A549 (cell line): ENCODE data around the gene PRKCQ. TPM values are rescaled to one million over a fixed set of nuclear protein-coding genes. Genes with fewer than 3 reads are reported as not detected.

Source experiments
- ATAC-seq, 2 experiments: fragments of 200-7000 bp in 1 of 2; fragments of >200 bp in 1 of 2; cut with Nextera tagmentation in 1 of 2; cut with Tn5 transposase in 1 of 2; 3 replicates each; pipeline versions ENCODE4 v1.8.0 to v1.9.1; 2018 to 2020; ENCODE audit warnings: mild to moderate bottlenecking in 1 of 2, moderate library complexity in 1 of 2
- CTCF ChIA-PET: fragments of 300-600 bp; sonication (Branson Sonifier 250); formaldehyde crosslinking; extraction: SDS; loops from one replicate; lab custom pipeline; 2021; ENCODE audit warnings: antibody characterized with exemption, inconsistent platforms; lab: Yijun Ruan, JAX
- POLR2A ChIA-PET: fragments of 350-600 bp; formaldehyde crosslinking; extraction: SDS; loops from one replicate; lab custom pipeline; 2021; ENCODE audit warnings: antibody characterized with exemption, inconsistent platforms; lab: Yijun Ruan, JAX
- DNase-seq, 2 experiments: peaks; one replicate each; pipeline versions ENCODE4 v3.0.0 to v3.0.0-alpha.2; 2011 to 2016; ENCODE audit warnings: low read depth in 1 of 2, low spot score in 1 of 2
- FAIRE-seq: peaks from 2 replicates; lab custom pipeline; 2011; peaks lifted over from hg19 to GRCh38; lab: Jason Lieb, UNC
- H3K27ac ChIP-seq, 2 experiments: fragments of >200 bp; sonication (Bioruptor Twin); formaldehyde crosslinking; 3 replicates each; pipeline ENCODE4 v1.5.1; 2016 to 2017
- H3K4me1 ChIP-seq: fragments of >200 bp; sonication (Bioruptor Twin); formaldehyde crosslinking; 3 replicates; pipeline ENCODE4 v1.6.1; 2016
- H3K4me2 ChIP-seq: fragments of >200 bp; sonication (Bioruptor Twin); formaldehyde crosslinking; 3 replicates; pipeline ENCODE4 v1.6.1; 2016
- H3K4me3 ChIP-seq: fragments of >200 bp; sonication (Bioruptor Twin); formaldehyde crosslinking; 3 replicates; pipeline ENCODE4 v1.5.1; 2016
- H3K9me3 ChIP-seq: fragments of >200 bp; sonication (Bioruptor Twin); formaldehyde crosslinking; 3 replicates; pipeline ENCODE4 v1.6.1; 2016
- BCL3 ChIP-seq: fragments of >200 bp; sonication (Bioruptor Twin); formaldehyde crosslinking; IDR thresholded peaks from 3 replicates; pipeline ENCODE4 v1.6.1; 2016
- BHLHE40 ChIP-seq: IDR thresholded peaks from 2 replicates; pipeline ENCODE4 v1.6.1; 2012; ENCODE audit warnings: low read depth, low read length, inconsistent platforms
- ELK1 ChIP-seq: fragments of 150-350 bp; IDR thresholded peaks from 2 replicates; pipeline ENCODE4 v1.6.1; 2014; ENCODE audit warnings: low read depth, mild to moderate bottlenecking, low read length
- ESRRA ChIP-seq: fragments of 150-350 bp; IDR thresholded peaks from 2 replicates; pipeline ENCODE4 v1.6.1; 2014; ENCODE audit warnings: mild to moderate bottlenecking, low read length, borderline replicate concordance
- FOSL2 ChIP-seq, 2 experiments: fragments of 450-650 bp in 1 of 2; fragments of >200 bp in 1 of 2; sonication (Bioruptor Twin) in 1 of 2; formaldehyde crosslinking; IDR thresholded peaks; 2 replicates each; pipeline versions ENCODE4 v1.5.0 to v1.6.1; 2016 to 2020; ENCODE audit warnings: mild to moderate bottlenecking in 1 of 2, moderate library complexity in 1 of 2
- FOXS1 ChIP-seq: fragments of 250-450 bp; sonication (Bioruptor Pico); IDR thresholded peaks from 2 replicates; pipeline ENCODE4 v1.5.0; 2020; ENCODE audit warnings: mild to moderate bottlenecking, moderate library complexity
- HOXB13 ChIP-seq: fragments of 250-450 bp; sonication (Bioruptor Pico); IDR thresholded peaks from 2 replicates; pipeline ENCODE4 v1.5.0; 2020; ENCODE audit warnings: low read depth, mild to moderate bottlenecking, moderate library complexity
- JUNB ChIP-seq: fragments of >200 bp; sonication (Bioruptor Twin); formaldehyde crosslinking; IDR thresholded peaks from 2 replicates; pipeline ENCODE4 v1.6.1; 2016
- KDM1A ChIP-seq: fragments of 200-600 bp; sonication (generic); IDR thresholded peaks from 2 replicates; pipeline ENCODE4 v1.6.1; 2016; ENCODE audit warnings: low read depth, mild to moderate bottlenecking
- MAZ ChIP-seq: fragments of 150-350 bp; IDR thresholded peaks from 2 replicates; pipeline ENCODE4 v1.6.1; 2014; ENCODE audit warnings: antibody characterized with exemption, low read depth, low read length, borderline replicate concordance
- PBX3 ChIP-seq: IDR thresholded peaks from 2 replicates; pipeline ENCODE4 v1.6.1; 2012
- POLR2A ChIP-seq: IDR thresholded peaks from 2 replicates; pipeline ENCODE4 v1.6.1; 2012; ENCODE audit warnings: mild to moderate bottlenecking, low read length
- RARB ChIP-seq: fragments of 250-450 bp; sonication (Bioruptor Pico); IDR thresholded peaks from 2 replicates; pipeline ENCODE4 v1.8.0; 2021; ENCODE audit warnings: mild to moderate bottlenecking, moderate library complexity
- RFX5 ChIP-seq: fragments of 450-650 bp; IDR thresholded peaks from 2 replicates; pipeline ENCODE4 v1.7.1; 2014; ENCODE audit warnings: antibody characterized with exemption, mild to moderate bottlenecking, moderate library complexity
- SMC3 ChIP-seq: fragments of >200 bp; sonication (Bioruptor Twin); formaldehyde crosslinking; IDR thresholded peaks from 3 replicates; pipeline ENCODE4 v1.6.1; 2018; ENCODE audit warnings: inconsistent platforms
- USF2 ChIP-seq: fragments of 450-650 bp; IDR thresholded peaks from 2 replicates; pipeline ENCODE4 v1.6.1; 2014; ENCODE audit warnings: antibody characterized with exemption
- ZFP36 ChIP-seq: fragments of 450-650 bp; IDR thresholded peaks from 2 replicates; pipeline ENCODE4 v1.6.1; 2014; ENCODE audit warnings: borderline replicate concordance; ENCODE audit not compliant: partially characterized antibody
- ZSCAN20 ChIP-seq: fragments of 250-450 bp; sonication (Bioruptor Pico); IDR thresholded peaks from 2 replicates; pipeline ENCODE4 v1.8.0; 2022; ENCODE audit warnings: mild to moderate bottlenecking, moderate library complexity
- WGBS: methylation state at CpG from one replicate; pipeline ENCODE4 v1.1.6; 2017; ENCODE audit errors: missing lambda C conversion rate; 5-methylcytosine and 5-hydroxymethylcytosine counted together
- polyA plus RNA-seq, 4 experiments: library from polyadenylated mRNA; depleted of rRNA in 3 of 4; stranded (reverse); fragments of >200 nt; fragmentation: RNase III in 1 of 4; extraction: RNeasy Plus Mini Kit Qiagen cat#74134 plus additional on column Dnase treatment in 1 of 4; gene quantifications; 2 replicates in 3 of 4; 3 replicates in 1 of 4; pipeline ENCODE4 v1.2.3, GENCODE V29; 2011 to 2017

Gene PRKCQ
- polyA plus RNA-seq, 2 of the 4 experiments (the other 2 are of a cell fraction) = 3.7 to 7.1 TPM

GRCh38 chr10:6522230-6522629 is 57.8 kb downstream of the PRKCQ start:
- DNase-seq (peak; percentile 4 to 19), FAIRE-seq (no peak), ATAC-seq (peak; percentile 35 to 59; a peak in 1 of 6 replicates)
- Histone ChIP-seq H3K4me3 (no peak overlapping the region), H3K4me1 (no peaks in the 10 kb centered on the region), H3K9me3 (no peaks in the 10 kb centered on the region), H3K27ac (no peak overlapping the region), H3K4me2 (no peak overlapping the region)
- 54% methylated on average over 6 of the region's 6 CpGs for WGBS
- ChIA-PET CTCF (interaction anchor here (0.6 to 3.3 kb wide), 2 partner anchors 11 to 248 kb away, joined by 3 to 13 read pairs; no protein-coding TSS in a partner anchor), POLR2A (no interaction called here)
- TF ChIP-seq FOSL2 (IDR thresholded peaks at IDR 0.05) = no peak
- TF ChIP-seq FOSL2 (CRISPR knock-in tag; IDR thresholded peaks at IDR 0.05) = peak; percentile 35; the same call in 1 of the 2 replicates
- no peak for TF ChIP-seq MAZ

GRCh38 chr10:6520138-6520537 is 59.9 kb downstream of the PRKCQ start:
- ChIA-PET CTCF (interaction anchor here (0.5 to 0.9 kb wide), 2 partner anchors 103 to 1302 kb away, joined by 3 read pairs; no protein-coding TSS in a partner anchor), POLR2A (no interaction called here)
- Histone ChIP-seq H3K27ac (no peak overlapping the region), H3K4me3 (no peak overlapping the region), H3K4me1 (no peaks in the 10 kb centered on the region), H3K9me3 (no peaks in the 10 kb centered on the region), H3K4me2 (no peak overlapping the region)
- ATAC-seq = peak in 1 of 2 experiments; percentile 54; a peak in 1 of 6 replicates
- TF ChIP-seq FOXS1 (CRISPR knock-in tag) (no peak), BHLHE40 (no peak), BCL3 (no peak), ZFP36 (no peak), ESRRA (no peak), ZSCAN20 (CRISPR knock-in tag) (no peak), PBX3 (no peak), HOXB13 (CRISPR knock-in tag) (no peak), KDM1A (no peak), JUNB (no peak)
- no peak for DNase-seq
- no peak for FAIRE-seq
- 82% methylated on average over 10 of the region's 10 CpGs for WGBS

- Histone ChIP-seq H3K4me2 (no peak overlapping the region), H3K27ac (no peak overlapping the region), H3K4me1 (no peaks in the 10 kb centered on the region), H3K9me3 (no peaks in the 10 kb centered on the region), H3K4me3 (no peak overlapping the region)
- whole genome bisulfite sequencing = 58% methylated on average over 5 of the region's 5 CpGs
- DNase-seq (no peak), FAIRE-seq (no peak), ATAC-seq (no peak)
- POLR2A ChIA-PET = no interaction called here
- CTCF ChIA-PET = no interaction called here
- TF ChIP-seq RFX5 = no peak
- TF ChIP-seq ZSCAN20 (CRISPR knock-in tag) = no peak
- TF ChIP-seq RARB (CRISPR knock-in tag) = no peak
- no peak for TF ChIP-seq FOSL2 (IDR thresholded peaks at IDR 0.05)
- no peak for TF ChIP-seq FOSL2 (CRISPR knock-in tag; IDR thresholded peaks at IDR 0.05)
Measured at GRCh38 chr10:6518791-6519429, 61.2 kb downstream of the PRKCQ start.

- H3K9me3 ChIP-seq = no peaks in the 10 kb centered on the region
- H3K4me1 ChIP-seq = no peaks in the 10 kb centered on the region
- TF ChIP-seq SMC3 = no peak
- no peak for TF ChIP-seq ELK1
- TF ChIP-seq KDM1A = no peak
- TF ChIP-seq USF2 = no peak
- TF ChIP-seq POLR2A = no peak
- no peak overlapping the region for H3K27ac ChIP-seq
- H3K4me2 ChIP-seq = no peak overlapping the region
- ATAC-seq (no peak), FAIRE-seq (no peak), DNase-seq (no peak)
- POLR2A ChIA-PET = no interaction called here
- H3K4me3 ChIP-seq = no peak overlapping the region
- WGBS = 65% methylated on average over 5 of the region's 5 CpGs
- CTCF ChIA-PET = no interaction called here
Measured at GRCh38 chr10:6516929-6517284, 63.2 kb downstream of the PRKCQ start.
